Amniotic epithelial cell (primary cell): Measurements from ENCODE around the gene NUP153.
A peak's percentile ranks its signal among the peaks of the same experiment; 100 is the strongest.

Source experiments
- DNase-seq: peaks from one replicate; pipeline ENCODE4 v3.0.0-alpha.2; 2010; ENCODE audit warnings: low read depth

The NUP153 gene

GRCh38 chr6:17662585-17662984 is 44.1 kb downstream of the NUP153 start:
- no peak for DNase-seq

- peak; percentile 46 for DNase-seq
Measured at GRCh38 chr6:17656644-17657043, 50.1 kb downstream of the NUP153 start.

GRCh38 chr6:17656092-17656491 is 50.6 kb downstream of the NUP153 start:
- peak; percentile 44 for DNase-seq

- no peak for DNase-seq
Measured at GRCh38 chr6:17653198-17653882, 53.4 kb downstream of the NUP153 start.

GRCh38 chr6:17650656-17651309 is 55.9 kb downstream of the NUP153 start:
- DNase-seq = no peak

- no peak for DNase-seq
Measured at GRCh38 chr6:17648745-17649144, 58.0 kb downstream of the NUP153 start.

- peak; percentile 89 for DNase-seq
Measured at GRCh38 chr6:17640477-17640917, 66.2 kb downstream of the NUP153 start.

- DNase-seq = no peak
Measured at GRCh38 chr6:17638212-17638715, 68.5 kb downstream of the NUP153 start.

- DNase-seq = no peak
Measured at GRCh38 chr6:17635568-17635967, 71.2 kb downstream of the NUP153 start.

- DNase-seq = no peak
Measured at GRCh38 chr6:17633465-17634188, 73.1 kb downstream of the NUP153 start.

- DNase-seq = no peak
Measured at GRCh38 chr6:17632934-17633333, 73.8 kb downstream of the NUP153 start.

GRCh38 chr6:17630511-17631073 is 76.1 kb downstream of the NUP153 start:
- DNase-seq = peak; percentile 29

GRCh38 chr6:17629824-17630510 is 76.8 kb downstream of the NUP153 start:
- no peak for DNase-seq

- DNase-seq = no peak
Measured at GRCh38 chr6:17628873-17629272, 77.9 kb downstream of the NUP153 start.

GRCh38 chr6:17624396-17624795 is 82.3 kb downstream of the NUP153 start:
- DNase-seq = no peak

- no peak for DNase-seq
Measured at GRCh38 chr6:17622144-17622543, 84.6 kb downstream of the NUP153 start.

GRCh38 chr6:17621003-17621402 is 85.7 kb downstream of the NUP153 start:
- no peak for DNase-seq

GRCh38 chr6:17615794-17616193 is 90.9 kb downstream of the NUP153 start:
- DNase-seq = no peak

GRCh38 chr6:17612048-17612447 is 94.7 kb downstream of the NUP153 start:
- DNase-seq = no peak

GRCh38 chr6:17610835-17611234 is 95.9 kb downstream of the NUP153 start:
- DNase-seq = no peak

- DNase-seq = no peak
Measured at GRCh38 chr6:17606606-17607005, 100.1 kb downstream of the NUP153 start.

GRCh38 chr6:17602888-17603287 is 103.8 kb downstream of the NUP153 start:
- DNase-seq = no peak
